Esophagus muscularis mucosa (tissue), 3 donors: Measurements from ENCODE around the gene MDM2.

Experiments used
- POLR2A ChIP-seq: fragments of 450-650 bp; IDR thresholded peaks from one replicate; pipeline ENCODE4 v1.6.1; 2017; ENCODE audit warnings: antibody characterized with exemption, moderate library complexity, mild to moderate bottlenecking, low read depth
- POLR2AphosphoS5 ChIP-seq, 2 donors: sonication (generic); formaldehyde crosslinking; IDR thresholded peaks; one replicate each; pipeline ENCODE4 v1.6.1; 2017; ENCODE audit warnings: antibody characterized with exemption in 2 of 2
- TF ChIP-seq, protein P1 (sequence below), 3 experiments: fragments of 200-600 bp in 2 of 3; fragments of 450-650 bp in 1 of 3; sonication (generic) in 2 of 3; IDR thresholded peaks; one replicate each; pipeline ENCODE4 v1.5.1; 2017 to 2019; ENCODE audit warnings: antibody characterized with exemption in 3 of 3, mild to moderate bottlenecking in 2 of 3, moderate library complexity in 1 of 3

DNA sequence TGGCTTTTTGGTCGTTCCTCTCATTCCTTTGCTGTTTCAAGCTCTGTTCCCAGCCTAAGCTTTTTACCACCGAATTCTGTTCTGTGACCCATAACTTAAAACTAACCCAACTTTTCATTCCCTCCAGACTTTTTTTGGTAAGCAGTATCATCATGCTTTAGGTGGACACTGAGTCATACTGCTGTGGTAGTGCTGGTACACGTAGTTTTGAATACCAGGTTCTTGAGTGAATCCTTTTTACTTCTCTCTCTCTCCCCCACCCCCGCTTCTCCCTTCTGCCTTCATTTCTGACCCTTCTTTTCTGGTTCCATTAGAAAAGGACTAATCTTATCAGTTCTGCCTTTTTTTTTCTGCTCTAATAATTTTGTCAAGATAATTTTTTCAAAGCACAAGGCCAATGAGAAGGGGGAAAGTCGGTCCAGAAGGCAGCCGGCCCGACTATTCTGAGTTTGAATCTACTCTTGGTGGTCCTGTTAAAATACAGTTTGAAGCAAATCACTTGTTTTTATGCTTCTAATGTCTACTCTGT lies 2.3 kb upstream of the MDM2 start:
- TF ChIP-seq, protein P1, sequence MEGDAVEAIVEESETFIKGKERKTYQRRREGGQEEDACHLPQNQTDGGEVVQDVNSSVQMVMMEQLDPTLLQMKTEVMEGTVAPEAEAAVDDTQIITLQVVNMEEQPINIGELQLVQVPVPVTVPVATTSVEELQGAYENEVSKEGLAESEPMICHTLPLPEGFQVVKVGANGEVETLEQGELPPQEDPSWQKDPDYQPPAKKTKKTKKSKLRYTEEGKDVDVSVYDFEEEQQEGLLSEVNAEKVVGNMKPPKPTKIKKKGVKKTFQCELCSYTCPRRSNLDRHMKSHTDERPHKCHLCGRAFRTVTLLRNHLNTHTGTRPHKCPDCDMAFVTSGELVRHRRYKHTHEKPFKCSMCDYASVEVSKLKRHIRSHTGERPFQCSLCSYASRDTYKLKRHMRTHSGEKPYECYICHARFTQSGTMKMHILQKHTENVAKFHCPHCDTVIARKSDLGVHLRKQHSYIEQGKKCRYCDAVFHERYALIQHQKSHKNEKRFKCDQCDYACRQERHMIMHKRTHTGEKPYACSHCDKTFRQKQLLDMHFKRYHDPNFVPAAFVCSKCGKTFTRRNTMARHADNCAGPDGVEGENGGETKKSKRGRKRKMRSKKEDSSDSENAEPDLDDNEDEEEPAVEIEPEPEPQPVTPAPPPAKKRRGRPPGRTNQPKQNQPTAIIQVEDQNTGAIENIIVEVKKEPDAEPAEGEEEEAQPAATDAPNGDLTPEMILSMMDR (IDR thresholded peaks at IDR 0.05), result no peak
- no peak for TF ChIP-seq POLR2A
- no peak for TF ChIP-seq POLR2AphosphoS5 (IDR thresholded peaks at IDR 0.05)
